Measurements from ENCODE around the gene NCAM2.

Gene NCAM2

DNA sequence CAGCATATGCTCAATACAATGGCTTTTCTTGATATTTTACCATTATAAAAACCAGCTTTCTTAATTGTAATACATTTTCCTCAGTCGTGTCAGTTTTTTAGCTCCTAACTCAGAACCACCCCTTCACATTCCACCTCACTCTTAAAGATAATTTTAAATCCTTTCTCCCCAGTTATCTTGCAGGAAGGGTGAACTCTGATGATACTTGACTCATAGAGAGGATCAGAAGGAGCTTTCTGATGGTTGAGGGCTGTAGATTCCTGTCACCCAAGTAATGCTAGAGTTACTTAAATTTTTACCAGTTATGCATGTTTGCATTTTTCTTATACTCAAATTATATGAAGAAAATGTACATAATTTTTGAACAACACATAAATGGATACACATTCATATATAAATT lies 233.7 kb downstream of the NCAM2 start:
- H3K36me3 ChIP-seq (ENCODE audit: control insufficient read depth in 2 of 2, insufficient read depth in 1 of 2, low read length in 2 of 2), result no peaks in the 10 kb centered on the region
- H3K9me3 ChIP-seq (ENCODE audit: control insufficient read depth, insufficient read depth, low read depth, low read length), result no peaks in the 10 kb centered on the region
- no peaks in the 10 kb centered on the region for H3K4me1 ChIP-seq (ENCODE audit: control insufficient read depth, insufficient read depth, low read length)
- POLR2A ChIA-PET, result no interaction called here
- no peak for TF ChIP-seq ZNF48 (tag by site-specific recombination; IDR thresholded peaks at IDR 0.05)
- TF ChIP-seq, protein P1, sequence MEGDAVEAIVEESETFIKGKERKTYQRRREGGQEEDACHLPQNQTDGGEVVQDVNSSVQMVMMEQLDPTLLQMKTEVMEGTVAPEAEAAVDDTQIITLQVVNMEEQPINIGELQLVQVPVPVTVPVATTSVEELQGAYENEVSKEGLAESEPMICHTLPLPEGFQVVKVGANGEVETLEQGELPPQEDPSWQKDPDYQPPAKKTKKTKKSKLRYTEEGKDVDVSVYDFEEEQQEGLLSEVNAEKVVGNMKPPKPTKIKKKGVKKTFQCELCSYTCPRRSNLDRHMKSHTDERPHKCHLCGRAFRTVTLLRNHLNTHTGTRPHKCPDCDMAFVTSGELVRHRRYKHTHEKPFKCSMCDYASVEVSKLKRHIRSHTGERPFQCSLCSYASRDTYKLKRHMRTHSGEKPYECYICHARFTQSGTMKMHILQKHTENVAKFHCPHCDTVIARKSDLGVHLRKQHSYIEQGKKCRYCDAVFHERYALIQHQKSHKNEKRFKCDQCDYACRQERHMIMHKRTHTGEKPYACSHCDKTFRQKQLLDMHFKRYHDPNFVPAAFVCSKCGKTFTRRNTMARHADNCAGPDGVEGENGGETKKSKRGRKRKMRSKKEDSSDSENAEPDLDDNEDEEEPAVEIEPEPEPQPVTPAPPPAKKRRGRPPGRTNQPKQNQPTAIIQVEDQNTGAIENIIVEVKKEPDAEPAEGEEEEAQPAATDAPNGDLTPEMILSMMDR (tag by site-specific recombination; IDR thresholded peaks at IDR 0.05), result no peak
- no peak for TF ChIP-seq ZNF433 (tag by site-specific recombination; IDR thresholded peaks at IDR 0.05; ENCODE audit: low read depth)
- TF ChIP-seq YY1 (tag by site-specific recombination; IDR thresholded peaks at IDR 0.05), result no peak
- no peak for TF ChIP-seq ZNF302 (tag by site-specific recombination; IDR thresholded peaks at IDR 0.05; ENCODE audit: low read depth)
- TF ChIP-seq, protein P2, sequence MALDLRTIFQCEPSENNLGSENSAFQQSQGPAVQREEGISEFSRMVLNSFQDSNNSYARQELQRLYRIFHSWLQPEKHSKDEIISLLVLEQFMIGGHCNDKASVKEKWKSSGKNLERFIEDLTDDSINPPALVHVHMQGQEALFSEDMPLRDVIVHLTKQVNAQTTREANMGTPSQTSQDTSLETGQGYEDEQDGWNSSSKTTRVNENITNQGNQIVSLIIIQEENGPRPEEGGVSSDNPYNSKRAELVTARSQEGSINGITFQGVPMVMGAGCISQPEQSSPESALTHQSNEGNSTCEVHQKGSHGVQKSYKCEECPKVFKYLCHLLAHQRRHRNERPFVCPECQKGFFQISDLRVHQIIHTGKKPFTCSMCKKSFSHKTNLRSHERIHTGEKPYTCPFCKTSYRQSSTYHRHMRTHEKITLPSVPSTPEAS (tag by site-specific recombination; IDR thresholded peaks at IDR 0.05), result no peak
- TF ChIP-seq, protein P3, sequence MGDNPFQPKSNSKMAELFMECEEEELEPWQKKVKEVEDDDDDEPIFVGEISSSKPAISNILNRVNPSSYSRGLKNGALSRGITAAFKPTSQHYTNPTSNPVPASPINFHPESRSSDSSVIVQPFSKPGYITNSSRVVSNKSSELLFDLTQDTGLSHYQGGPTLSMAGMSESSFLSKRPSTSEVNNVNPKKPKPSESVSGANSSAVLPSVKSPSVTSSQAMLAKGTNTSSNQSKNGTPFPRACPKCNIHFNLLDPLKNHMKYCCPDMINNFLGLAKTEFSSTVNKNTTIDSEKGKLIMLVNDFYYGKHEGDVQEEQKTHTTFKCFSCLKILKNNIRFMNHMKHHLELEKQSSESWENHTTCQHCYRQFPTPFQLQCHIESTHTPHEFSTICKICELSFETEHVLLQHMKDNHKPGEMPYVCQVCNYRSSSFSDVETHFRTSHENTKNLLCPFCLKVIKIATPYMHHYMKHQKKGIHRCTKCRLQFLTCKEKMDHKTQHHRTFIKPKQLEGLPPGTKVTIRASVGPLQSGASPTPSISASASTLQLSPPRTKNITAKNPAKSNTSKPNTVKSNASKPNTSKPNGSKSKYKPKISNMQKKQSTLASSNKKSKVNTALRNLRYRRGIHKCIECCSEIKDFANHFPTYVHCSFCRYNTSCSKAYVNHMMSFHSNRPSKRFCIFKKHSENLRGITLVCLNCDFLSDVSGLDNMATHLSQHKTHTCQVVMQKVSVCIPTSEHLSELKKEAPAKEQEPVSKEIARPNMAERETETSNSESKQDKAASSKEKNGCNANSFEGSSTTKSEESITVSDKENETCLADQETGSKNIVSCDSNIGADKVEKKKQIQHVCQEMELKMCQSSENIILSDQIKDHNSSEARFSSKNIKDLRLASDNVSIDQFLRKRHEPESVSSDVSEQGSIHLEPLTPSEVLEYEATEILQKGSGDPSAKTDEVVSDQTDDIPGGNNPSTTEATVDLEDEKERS (tag by site-specific recombination; IDR thresholded peaks at IDR 0.05), result no peak
- TF ChIP-seq ZNF155 (tag by site-specific recombination; IDR thresholded peaks at IDR 0.05), result no peak
- TF ChIP-seq ZNF792 (tag by site-specific recombination; IDR thresholded peaks at IDR 0.05), result no peak
- TF ChIP-seq SP7 (tag by site-specific recombination; IDR thresholded peaks at IDR 0.05), result no peak
- no peak for TF ChIP-seq ZNF610 (tag by site-specific recombination; IDR thresholded peaks at IDR 0.05; ENCODE audit: borderline replicate concordance)
- no peak for TF ChIP-seq ZNF561 (tag by site-specific recombination; IDR thresholded peaks at IDR 0.05; ENCODE audit: borderline replicate concordance)
- TF ChIP-seq ZNF416 (tag by site-specific recombination; IDR thresholded peaks at IDR 0.05), result no peak
- TF ChIP-seq, protein P4, sequence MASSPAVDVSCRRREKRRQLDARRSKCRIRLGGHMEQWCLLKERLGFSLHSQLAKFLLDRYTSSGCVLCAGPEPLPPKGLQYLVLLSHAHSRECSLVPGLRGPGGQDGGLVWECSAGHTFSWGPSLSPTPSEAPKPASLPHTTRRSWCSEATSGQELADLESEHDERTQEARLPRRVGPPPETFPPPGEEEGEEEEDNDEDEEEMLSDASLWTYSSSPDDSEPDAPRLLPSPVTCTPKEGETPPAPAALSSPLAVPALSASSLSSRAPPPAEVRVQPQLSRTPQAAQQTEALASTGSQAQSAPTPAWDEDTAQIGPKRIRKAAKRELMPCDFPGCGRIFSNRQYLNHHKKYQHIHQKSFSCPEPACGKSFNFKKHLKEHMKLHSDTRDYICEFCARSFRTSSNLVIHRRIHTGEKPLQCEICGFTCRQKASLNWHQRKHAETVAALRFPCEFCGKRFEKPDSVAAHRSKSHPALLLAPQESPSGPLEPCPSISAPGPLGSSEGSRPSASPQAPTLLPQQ (tag by site-specific recombination; IDR thresholded peaks at IDR 0.05), result no peak
- no peak for TF ChIP-seq KLF9 (tag by site-specific recombination; IDR thresholded peaks at IDR 0.05; ENCODE audit: low read depth)
- TF ChIP-seq, protein P5, sequence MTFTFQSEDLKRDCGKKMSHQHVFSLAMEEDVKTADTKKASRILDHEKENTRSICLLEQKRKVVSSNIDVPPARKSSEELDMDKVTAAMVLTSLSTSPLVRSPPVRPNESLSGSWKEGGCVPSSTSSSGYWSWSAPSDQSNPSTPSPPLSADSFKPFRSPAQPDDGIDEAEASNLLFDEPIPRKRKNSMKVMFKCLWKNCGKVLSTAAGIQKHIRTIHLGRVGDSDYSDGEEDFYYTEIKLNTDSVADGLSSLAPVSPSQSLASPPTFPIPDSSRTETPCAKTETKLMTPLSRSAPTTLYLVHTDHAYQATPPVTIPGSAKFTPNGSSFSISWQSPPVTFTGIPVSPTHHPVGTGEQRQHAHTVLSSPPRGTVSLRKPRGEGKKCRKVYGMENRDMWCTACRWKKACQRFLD (tag by site-specific recombination; IDR thresholded peaks at IDR 0.05), result no peak
- H3K4me3 ChIP-seq (ENCODE audit: low read depth, low read length), result no peak overlapping the region
- CTCF ChIA-PET, result interaction anchor here (1.6 kb wide), 1 partner anchor 11 kb away, joined by 4 read pairs; no protein-coding TSS in a partner anchor
- H3K27ac ChIP-seq (ENCODE audit: extremely low read depth, low read depth, low read length), result no peak overlapping the region

DNA sequence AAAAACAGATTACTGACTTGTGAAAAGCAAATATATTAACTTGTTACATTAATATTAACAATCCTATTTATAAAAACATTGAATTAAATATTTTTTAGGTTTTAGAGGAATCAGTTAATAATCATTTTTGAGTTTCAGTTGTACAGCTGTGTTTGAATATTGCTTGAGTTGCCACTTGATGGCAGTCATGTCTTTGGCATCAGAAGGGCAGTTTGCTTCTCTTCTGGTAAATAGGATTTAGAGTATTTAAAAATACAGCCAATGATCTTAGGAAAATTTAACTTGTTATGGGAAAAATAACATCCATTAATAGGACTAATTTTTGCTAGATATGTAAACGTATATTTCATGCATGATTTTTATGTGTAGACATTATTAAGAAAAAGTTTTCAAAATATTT lies 234.1 kb downstream of the NCAM2 start:
- Histone ChIP-seq H3K4me3 (ENCODE audit: low read depth, low read length) (no peak overlapping the region), H3K9me3 (ENCODE audit: control insufficient read depth, insufficient read depth, low read depth, low read length) (no peaks in the 10 kb centered on the region), H3K4me1 (ENCODE audit: control insufficient read depth, insufficient read depth, low read length) (no peaks in the 10 kb centered on the region), H3K27ac (ENCODE audit: extremely low read depth, low read depth, low read length) (no peak overlapping the region), H3K36me3 (ENCODE audit: control insufficient read depth in 2 of 2, insufficient read depth in 1 of 2, low read length in 2 of 2) (no peaks in the 10 kb centered on the region)
- ChIA-PET CTCF (interaction anchor here (0.7 to 1.6 kb wide), 4 partner anchors 11 to 1561 kb away, joined by 3 to 4 read pairs (median 3); no protein-coding TSS in a partner anchor), POLR2A (no interaction called here)
- TF ChIP-seq TRIM28 (IDR thresholded peaks at IDR 0.05; ENCODE audit: borderline replicate concordance, low read length) (no peak), ZNF138 (tag by site-specific recombination; IDR thresholded peaks at IDR 0.05; ENCODE audit: borderline replicate concordance) (no peak)
